Gastroesophageal sphincter (tissue), 3 donors: ENCODE results near the gene USP47.

Experiments used
- POLR2A ChIP-seq, 2 donors: fragments of 450-650 bp; IDR thresholded peaks; one replicate each; pipeline ENCODE4 v1.6.1; 2017; ENCODE audit warnings: antibody characterized with exemption in 2 of 2, mild to moderate bottlenecking in 2 of 2, moderate library complexity in 1 of 2
- TF ChIP-seq, protein P1 (sequence below), 4 experiments: fragments of 200-600 bp in 2 of 4; fragments of 450-650 bp in 2 of 4; sonication (generic) in 1 of 4; IDR thresholded peaks; one replicate each; pipeline ENCODE4 v1.5.1; 2017 to 2019; ENCODE audit warnings: antibody characterized with exemption in 4 of 4, mild to moderate bottlenecking in 2 of 4, moderate library complexity in 2 of 4

DNA sequence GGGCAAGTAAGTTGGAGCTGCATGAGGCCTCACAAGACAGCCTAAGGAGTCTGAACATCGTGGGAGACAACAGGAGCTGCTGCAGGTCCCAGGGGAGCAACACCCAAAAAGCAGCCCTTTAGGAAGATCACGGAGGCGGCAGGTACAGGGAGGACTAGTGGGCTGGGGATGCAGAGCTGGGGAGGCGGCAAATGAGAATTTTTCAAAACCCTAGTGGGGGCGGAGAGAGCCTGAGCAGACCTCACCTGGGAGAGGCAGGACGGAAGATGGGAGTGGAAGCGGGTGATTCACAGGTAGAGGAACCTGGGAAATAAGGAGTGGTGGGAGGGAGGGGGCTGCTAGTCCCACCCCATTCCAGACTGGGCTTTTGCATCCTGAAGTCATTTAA lies 124.6 kb downstream of the USP47 start:
- no peak for TF ChIP-seq POLR2A (IDR thresholded peaks at IDR 0.05)
- TF ChIP-seq, protein P1, sequence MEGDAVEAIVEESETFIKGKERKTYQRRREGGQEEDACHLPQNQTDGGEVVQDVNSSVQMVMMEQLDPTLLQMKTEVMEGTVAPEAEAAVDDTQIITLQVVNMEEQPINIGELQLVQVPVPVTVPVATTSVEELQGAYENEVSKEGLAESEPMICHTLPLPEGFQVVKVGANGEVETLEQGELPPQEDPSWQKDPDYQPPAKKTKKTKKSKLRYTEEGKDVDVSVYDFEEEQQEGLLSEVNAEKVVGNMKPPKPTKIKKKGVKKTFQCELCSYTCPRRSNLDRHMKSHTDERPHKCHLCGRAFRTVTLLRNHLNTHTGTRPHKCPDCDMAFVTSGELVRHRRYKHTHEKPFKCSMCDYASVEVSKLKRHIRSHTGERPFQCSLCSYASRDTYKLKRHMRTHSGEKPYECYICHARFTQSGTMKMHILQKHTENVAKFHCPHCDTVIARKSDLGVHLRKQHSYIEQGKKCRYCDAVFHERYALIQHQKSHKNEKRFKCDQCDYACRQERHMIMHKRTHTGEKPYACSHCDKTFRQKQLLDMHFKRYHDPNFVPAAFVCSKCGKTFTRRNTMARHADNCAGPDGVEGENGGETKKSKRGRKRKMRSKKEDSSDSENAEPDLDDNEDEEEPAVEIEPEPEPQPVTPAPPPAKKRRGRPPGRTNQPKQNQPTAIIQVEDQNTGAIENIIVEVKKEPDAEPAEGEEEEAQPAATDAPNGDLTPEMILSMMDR (IDR thresholded peaks at IDR 0.05) = no peak
